Aorta (tissue), 5 donors: ENCODE measurements around the gene GABRR2. TPM values are rescaled to one million over a fixed set of nuclear protein-coding genes. Genes with fewer than 3 reads are reported as not detected.

Source experiments
- ATAC-seq: fragments of 200-7000 bp; cut with Tn5 transposase; one replicate; pipeline ENCODE4 v1.9.1; 2022; ENCODE audit warnings: moderate library complexity; ENCODE audit not compliant: low FRiP score
- DNase-seq, 2 donors: peaks; one replicate each; pipeline ENCODE4 v3.0.0-alpha.2; 2020
- H3K27ac ChIP-seq, 2 donors: one replicate each; pipeline ENCODE4 v1.5.1; 2013; ENCODE audit warnings: low read length in 2 of 2, mild to moderate bottlenecking in 2 of 2, moderate library complexity in 2 of 2, control low read depth in 1 of 2, inconsistent platforms in 1 of 2, low read depth in 1 of 2
- H3K27me3 ChIP-seq, 2 donors: one replicate each; pipeline ENCODE4 v1.6.1; 2013; ENCODE audit warnings: control low read depth in 1 of 2, low read length in 1 of 2, mild to moderate bottlenecking in 1 of 2, moderate library complexity in 1 of 2; ENCODE audit not compliant: insufficient read depth in 2 of 2, control insufficient read depth in 1 of 2
- H3K36me3 ChIP-seq, 2 donors: one replicate each; pipeline ENCODE4 v1.6.1; 2013; ENCODE audit warnings: control low read depth in 1 of 2, low read length in 1 of 2, mild to moderate bottlenecking in 1 of 2; ENCODE audit not compliant: insufficient read depth in 2 of 2, control insufficient read depth in 1 of 2
- H3K4me1 ChIP-seq, 2 donors: one replicate each; pipeline ENCODE4 v1.6.1; 2013; ENCODE audit warnings: low read length in 2 of 2, control low read depth in 1 of 2, mild to moderate bottlenecking in 1 of 2, moderate library complexity in 1 of 2; ENCODE audit not compliant: insufficient read depth in 2 of 2, control insufficient read depth in 1 of 2
- H3K4me3 ChIP-seq, 2 donors: one replicate each; pipeline ENCODE4 v1.5.1; 2013; ENCODE audit warnings: low read length in 2 of 2, control low read depth in 1 of 2, mild to moderate bottlenecking in 1 of 2
- H3K9me3 ChIP-seq: one replicate; pipeline ENCODE4 v1.6.1; 2013; ENCODE audit warnings: mild to moderate bottlenecking, low read length; ENCODE audit not compliant: control insufficient read depth
- WGBS, 2 donors: extraction: QIAGEN DNeasy Blood & Tissue Kit; methylation state at CpG; one replicate each; pipeline ENCODE4 v1.1.7; 2013; 5-methylcytosine and 5-hydroxymethylcytosine counted together
- intact Hi-C, 2 donors: fragments of 100-400 bp; cut with DNase I; formaldehyde crosslinking; loops; one replicate each; pipeline versions ENCODE4 v1.14.2 to v1.15.0; 2022
- polyA plus RNA-seq, 2 donors: library from polyadenylated mRNA; stranded (reverse); fragments of 200-250 nt; gene quantifications; one replicate each; pipeline ENCODE4 v1.2.3, GENCODE V29; 2013
- total RNA-seq, 2 donors: library from RNA; stranded (reverse); fragmentation: NEBNext Ultra II Directional; extraction: Animal tissue kit (Norgen Biotek cat#: 25700); gene quantifications; one replicate each; pipeline ENCODE4 v1.2.1, GENCODE V29; 2021
- donor health status: healthy with polysubstance abuse.
- donor health status: Bipolar disorder and iron deficiency.
- donor health status: DM: no; HTN: no; CAD: no.
- donor health status: DM: no; HTN: no; CAD: no.
- donor health status: DM: yes; HTN: yes; CAD: no.

Gene GABRR2
- total and polyA plus RNA-seq, 4 donors, result 0.82 to 3.6 (median 3.3) TPM; not detected in 1

GRCh38 chr6:89264296-89264695 lies 50.8 kb downstream of the GABRR2 start:
- WGBS, 2 donors, result 95 to 96% methylated on average over 20 of the region's 20 CpGs
- Histone ChIP-seq H3K4me3 (no peak overlapping the region), H3K36me3 (no peaks in the 10 kb centered on the region), H3K4me1 (no peaks in the 10 kb centered on the region), H3K27me3 (no peaks in the 10 kb centered on the region), H3K9me3 (no peaks in the 10 kb centered on the region), H3K27ac (no peak overlapping the region)
- no peak for ATAC-seq
- no peak for DNase-seq
- intact Hi-C loops, result no loop called here

- no peak overlapping the region for H3K27ac ChIP-seq
- WGBS, 2 donors, result 49 to 57% methylated on average over 5 of the region's 5 CpGs
- H3K9me3 ChIP-seq, result no peaks in the 10 kb centered on the region
- DNase-seq, result no peak
- intact Hi-C loops, result no loop called here
- ATAC-seq, result no peak
- H3K27me3 ChIP-seq, result no peaks in the 10 kb centered on the region
- no peak overlapping the region for H3K4me3 ChIP-seq
- peaks cover 0 to 3% of the 10 kb centered on the region in 2 donors for H3K36me3 ChIP-seq
- H3K4me1 ChIP-seq, result no peaks in the 10 kb centered on the region
Measured at GRCh38 chr6:89260832-89261231, 54.3 kb downstream of the GABRR2 start.

GRCh38 chr6:89260310-89260709 lies 54.8 kb downstream of the GABRR2 start:
- Histone ChIP-seq H3K9me3 (no peaks in the 10 kb centered on the region), H3K4me3 (no peak overlapping the region), H3K4me1 (no peaks in the 10 kb centered on the region), H3K27ac (no peak overlapping the region), H3K27me3 (no peaks in the 10 kb centered on the region), H3K36me3 (peaks cover 0 to 3% of the 10 kb centered on the region in 2 donors)
- ATAC-seq (no peak), DNase-seq (no peak)
- intact Hi-C loops, result no loop called here
- WGBS, 2 donors, result 42 to 59% methylated on average over 4 of the region's 4 CpGs

GRCh38 chr6:89258912-89259311 lies 56.2 kb downstream of the GABRR2 start:
- no peaks in the 10 kb centered on the region for H3K9me3 ChIP-seq
- WGBS, 2 donors, result 71 to 79% methylated on average over 3 of the region's 3 CpGs
- no peaks in the 10 kb centered on the region for H3K4me1 ChIP-seq
- H3K4me3 ChIP-seq, result no peak overlapping the region
- no peaks in the 10 kb centered on the region for H3K27me3 ChIP-seq
- ATAC-seq (no peak), DNase-seq (no peak)
- H3K27ac ChIP-seq, result no peak overlapping the region
- intact Hi-C loops, result no loop called here
- peaks cover 0 to 3% of the 10 kb centered on the region in 2 donors for H3K36me3 ChIP-seq

- H3K27ac ChIP-seq, result no peak overlapping the region
- no peaks in the 10 kb centered on the region for H3K4me1 ChIP-seq
- ATAC-seq (no peak), DNase-seq (no peak)
- intact Hi-C loops, result no loop called here
- peaks cover 0 to 3% of the 10 kb centered on the region in 2 donors for H3K36me3 ChIP-seq
- no peaks in the 10 kb centered on the region for H3K9me3 ChIP-seq
- H3K27me3 ChIP-seq, result no peaks in the 10 kb centered on the region
- WGBS, 2 donors, result 70 to 85% methylated on average over 4 of the region's 4 CpGs
- no peak overlapping the region for H3K4me3 ChIP-seq
Measured at GRCh38 chr6:89257781-89258180, 57.3 kb downstream of the GABRR2 start.

- H3K4me3 ChIP-seq, result no peak overlapping the region
- H3K36me3 ChIP-seq, result peaks cover 0 to 3% of the 10 kb centered on the region in 2 donors
- no peaks in the 10 kb centered on the region for H3K9me3 ChIP-seq
- DNase-seq, result no peak
- no peak for ATAC-seq
- intact Hi-C loops, result no loop called here
- no peaks in the 10 kb centered on the region for H3K27me3 ChIP-seq
- no peak overlapping the region for H3K27ac ChIP-seq
- no peaks in the 10 kb centered on the region for H3K4me1 ChIP-seq
- 86 to 93% methylated on average over 6 of the region's 6 CpGs for WGBS, 2 donors
Measured at GRCh38 chr6:89257346-89257745, 57.8 kb downstream of the GABRR2 start.

- 90 to 94% methylated on average over 4 of the region's 4 CpGs for WGBS, 2 donors
Measured at GRCh38 chr6:89255417-89255816, 59.7 kb downstream of the GABRR2 start.

GRCh38 chr6:89254569-89254968 lies 60.5 kb downstream of the GABRR2 start:
- Histone ChIP-seq H3K4me1 (no peaks in the 10 kb centered on the region), H3K27me3 (no peaks in the 10 kb centered on the region), H3K4me3 (no peak overlapping the region), H3K9me3 (no peaks in the 10 kb centered on the region), H3K36me3 (peaks cover 0 to 3% of the 10 kb centered on the region in 2 donors), H3K27ac (no peak overlapping the region)
- intact Hi-C loops, result no loop called here
- ATAC-seq, result no peak
- no peak for DNase-seq

More at GRCh38 chr6:89255417-89255816, 59.7 kb downstream of the GABRR2 start:
- Histone ChIP-seq H3K27me3 (no peaks in the 10 kb centered on the region), H3K36me3 (peaks cover 0 to 3% of the 10 kb centered on the region in 2 donors), H3K4me1 (no peaks in the 10 kb centered on the region), H3K9me3 (no peaks in the 10 kb centered on the region), H3K27ac (no peak overlapping the region), H3K4me3 (no peak overlapping the region)
- intact Hi-C loops, result no loop called here
- DNase-seq, result no peak
- no peak for ATAC-seq

- no peak overlapping the region for H3K27ac ChIP-seq
- no peak for ATAC-seq
- no peak for DNase-seq
- WGBS, 2 donors, result 84 to 87% methylated on average over 2 of the region's 2 CpGs
- peaks cover 0 to 2% of the 10 kb centered on the region in 2 donors for H3K36me3 ChIP-seq
- no peak overlapping the region for H3K4me3 ChIP-seq
- no peaks in the 10 kb centered on the region for H3K9me3 ChIP-seq
- no peaks in the 10 kb centered on the region for H3K4me1 ChIP-seq
- intact Hi-C loops, result no loop called here
- no peaks in the 10 kb centered on the region for H3K27me3 ChIP-seq
Measured at GRCh38 chr6:89252907-89253306, 62.2 kb downstream of the GABRR2 start.
